Prostate gland (tissue), 2 donors: ENCODE data around the gene TWF1.

Experiments used
- POLR2A ChIP-seq: fragments of 450-650 bp; IDR thresholded peaks from one replicate; pipeline ENCODE4 v1.6.1; 2016; ENCODE audit warnings: antibody characterized with exemption, mild to moderate bottlenecking
- TF ChIP-seq, protein P1 (sequence below), 4 experiments: fragments of 200-600 bp in 2 of 4; fragments of 450-650 bp in 2 of 4; sonication (generic) in 2 of 4; IDR thresholded peaks; 1 replicate in 3 of 4; 2 replicates in 1 of 4; pipeline ENCODE4 v1.5.1; 2016 to 2019; ENCODE audit warnings: antibody characterized with exemption in 4 of 4, mild to moderate bottlenecking in 2 of 4, moderate library complexity in 2 of 4

DNA sequence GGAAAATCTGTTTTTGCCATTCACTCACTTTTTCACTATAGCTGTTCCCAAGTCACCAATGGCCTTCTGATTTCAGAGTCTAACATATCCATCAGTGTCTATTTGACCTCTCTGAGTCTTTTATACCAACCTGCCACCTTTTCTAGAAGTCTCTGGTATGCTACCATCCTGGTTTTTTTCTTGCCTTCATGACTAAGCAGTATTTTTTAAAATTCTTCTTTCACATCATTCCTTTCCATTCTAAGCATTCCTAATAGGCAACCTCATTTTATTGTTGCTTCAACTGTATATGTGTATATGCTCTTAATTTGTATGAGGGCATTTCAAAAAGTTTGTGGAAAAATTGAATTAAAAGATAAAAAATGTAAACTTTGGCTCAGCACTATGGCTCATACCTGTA, 42.3 kb downstream of the TWF1 start:
- no peak for TF ChIP-seq POLR2A
- TF ChIP-seq, protein P1, sequence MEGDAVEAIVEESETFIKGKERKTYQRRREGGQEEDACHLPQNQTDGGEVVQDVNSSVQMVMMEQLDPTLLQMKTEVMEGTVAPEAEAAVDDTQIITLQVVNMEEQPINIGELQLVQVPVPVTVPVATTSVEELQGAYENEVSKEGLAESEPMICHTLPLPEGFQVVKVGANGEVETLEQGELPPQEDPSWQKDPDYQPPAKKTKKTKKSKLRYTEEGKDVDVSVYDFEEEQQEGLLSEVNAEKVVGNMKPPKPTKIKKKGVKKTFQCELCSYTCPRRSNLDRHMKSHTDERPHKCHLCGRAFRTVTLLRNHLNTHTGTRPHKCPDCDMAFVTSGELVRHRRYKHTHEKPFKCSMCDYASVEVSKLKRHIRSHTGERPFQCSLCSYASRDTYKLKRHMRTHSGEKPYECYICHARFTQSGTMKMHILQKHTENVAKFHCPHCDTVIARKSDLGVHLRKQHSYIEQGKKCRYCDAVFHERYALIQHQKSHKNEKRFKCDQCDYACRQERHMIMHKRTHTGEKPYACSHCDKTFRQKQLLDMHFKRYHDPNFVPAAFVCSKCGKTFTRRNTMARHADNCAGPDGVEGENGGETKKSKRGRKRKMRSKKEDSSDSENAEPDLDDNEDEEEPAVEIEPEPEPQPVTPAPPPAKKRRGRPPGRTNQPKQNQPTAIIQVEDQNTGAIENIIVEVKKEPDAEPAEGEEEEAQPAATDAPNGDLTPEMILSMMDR (IDR thresholded peaks at IDR 0.05) = no peak
